DLD1 (cell line): Measurements from ENCODE around the gene ALOXE3.
"Not testable (repeated sequence)": the region's sequence is repeated elsewhere in the genome, so short reads cannot be mapped to it uniquely, and the experiment has no call there.

Experiments
- in situ Hi-C: cut with HindIII; loops from 2 replicates; pipeline ENCODE4 v1.10.0; 2017; ENCODE audit warnings: low sequenced_read_pairs

ALOXE3 gene

DNA sequence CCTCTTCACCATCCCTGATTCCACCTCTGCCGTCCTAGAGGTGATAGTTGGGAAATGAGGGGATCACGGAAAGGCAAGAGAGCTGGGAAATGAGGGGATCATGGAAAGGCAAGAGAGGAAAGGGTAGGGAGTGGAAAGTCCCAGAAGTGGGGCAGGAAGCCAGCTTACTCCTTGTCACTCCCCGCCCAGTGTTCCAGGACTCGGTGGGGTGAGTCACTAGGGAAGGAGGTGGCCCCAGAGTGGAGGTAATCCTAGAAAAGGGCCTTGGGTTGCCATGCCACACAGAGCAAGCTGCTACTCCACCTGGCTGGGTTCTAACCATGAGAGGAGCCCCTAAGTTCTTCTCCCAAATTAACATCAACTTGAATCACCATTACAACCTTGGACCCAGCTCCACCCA, 14.8 kb downstream of the ALOXE3 start:
- in situ Hi-C loops, result loop anchor here (25.0 kb wide), 1 partner anchor 209 kb away; the partner anchor contains the start of gene ARHGEF15

DNA sequence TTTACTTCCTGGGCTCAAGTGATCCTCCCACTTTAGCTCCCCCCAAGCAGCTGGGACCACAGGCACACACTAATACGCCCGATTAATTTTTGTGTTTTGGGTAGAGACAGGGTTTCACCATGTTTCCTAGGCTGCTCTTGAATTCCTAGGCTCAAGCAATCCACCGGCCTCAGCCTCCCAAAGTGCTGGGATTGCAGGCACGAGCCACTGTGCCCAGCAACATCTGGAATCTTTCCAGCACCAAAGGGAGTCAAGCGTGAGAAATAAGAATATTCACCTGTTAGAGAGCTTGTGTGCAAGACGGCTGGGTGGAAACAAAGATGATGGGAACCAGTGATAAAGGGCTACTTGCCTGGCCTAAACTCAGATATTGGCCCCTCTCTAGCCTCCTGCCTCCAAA, 16.6 kb downstream of the ALOXE3 start:
- in situ Hi-C loops, result loop anchor here (25.0 kb wide), 1 partner anchor 211 kb away; the partner anchor contains the start of gene ARHGEF15

DNA sequence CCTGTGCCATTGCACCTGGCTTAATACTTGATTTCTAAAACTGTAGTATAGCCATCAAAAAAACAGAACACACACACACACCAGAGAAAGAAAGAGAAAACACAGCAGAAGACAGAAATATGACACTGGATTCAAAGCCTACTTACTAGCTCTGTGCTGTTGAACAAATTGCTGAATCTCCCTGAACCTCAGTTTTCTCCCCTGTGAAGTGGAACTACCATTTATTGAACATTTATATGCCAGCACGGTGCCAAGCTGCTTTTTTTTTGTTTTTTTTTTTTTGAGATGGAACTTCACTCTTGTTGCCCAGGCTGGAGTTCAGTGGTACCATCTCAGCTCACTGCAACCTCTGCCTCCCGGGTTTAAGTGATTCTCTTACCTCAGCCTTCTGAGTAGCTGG, 17.6 kb downstream of the ALOXE3 start:
- in situ Hi-C loops, result loop anchor here (25.0 kb wide), 1 partner anchor 212 kb away; the partner anchor contains the start of gene ARHGEF15

DNA sequence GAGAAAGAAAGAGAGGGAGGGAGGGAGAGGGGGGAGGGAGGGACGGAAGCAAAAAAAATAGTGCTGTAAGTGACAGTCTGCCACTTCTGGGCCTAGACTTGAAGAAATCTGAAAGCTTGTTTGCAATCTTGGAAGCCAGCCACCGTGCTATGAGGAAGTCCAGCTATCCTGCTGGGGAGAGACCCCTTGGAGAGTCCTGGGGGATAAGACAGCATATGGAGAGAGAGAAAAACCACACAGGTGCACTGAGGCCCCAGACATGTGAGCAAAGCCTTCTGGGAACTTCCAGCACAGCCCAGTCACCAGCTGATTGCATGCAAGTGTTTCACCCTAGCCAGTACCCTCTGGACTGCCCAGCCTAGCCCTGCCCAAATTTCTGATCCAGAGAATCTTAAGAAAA, 18.2 kb downstream of the ALOXE3 start:
- in situ Hi-C loops, result loop anchor here (25.0 kb wide), 1 partner anchor 212 kb away; the partner anchor contains the start of gene ARHGEF15

DNA sequence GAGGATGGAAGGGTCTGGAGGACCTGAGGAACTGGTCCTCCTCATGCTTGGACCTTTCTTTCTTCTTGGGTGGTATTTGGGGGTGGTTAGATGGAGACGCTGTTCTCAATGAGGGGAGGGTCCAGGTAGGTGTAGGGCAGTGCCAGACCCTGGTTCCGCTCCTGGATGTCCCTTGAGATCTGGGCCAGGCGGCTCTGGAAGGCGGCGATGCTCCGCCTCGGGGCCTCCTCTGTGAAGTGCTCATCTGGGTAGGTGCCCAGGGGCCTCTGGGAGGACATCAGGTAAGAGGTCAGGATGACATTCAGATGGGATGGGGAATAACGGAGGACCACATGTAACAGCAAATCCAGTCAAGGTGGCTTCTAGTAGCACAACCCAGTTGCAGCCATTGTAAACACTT, 21.8 kb downstream of the ALOXE3 start:
- in situ Hi-C loops, result no loop called here

DNA sequence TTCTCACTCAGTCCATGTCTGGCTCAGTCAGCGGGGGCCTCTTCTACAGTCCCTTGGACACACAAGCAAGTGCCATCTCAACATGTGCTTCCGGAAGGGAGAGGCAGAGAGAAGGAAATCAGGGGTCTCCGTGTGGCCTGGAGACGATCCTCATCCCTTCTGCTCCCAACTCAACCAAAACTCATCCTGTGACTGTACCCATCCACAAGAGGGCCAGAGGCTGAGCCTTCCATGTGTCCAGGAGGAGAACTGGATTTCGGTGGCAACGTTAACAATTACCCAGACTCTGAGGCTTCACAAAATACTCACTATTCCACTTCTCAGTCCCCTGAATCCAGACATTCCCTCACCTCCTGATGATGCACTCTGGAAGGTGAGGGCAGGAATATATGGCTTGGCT, 23.0 kb downstream of the ALOXE3 start:
- in situ Hi-C loops, result no loop called here

DNA sequence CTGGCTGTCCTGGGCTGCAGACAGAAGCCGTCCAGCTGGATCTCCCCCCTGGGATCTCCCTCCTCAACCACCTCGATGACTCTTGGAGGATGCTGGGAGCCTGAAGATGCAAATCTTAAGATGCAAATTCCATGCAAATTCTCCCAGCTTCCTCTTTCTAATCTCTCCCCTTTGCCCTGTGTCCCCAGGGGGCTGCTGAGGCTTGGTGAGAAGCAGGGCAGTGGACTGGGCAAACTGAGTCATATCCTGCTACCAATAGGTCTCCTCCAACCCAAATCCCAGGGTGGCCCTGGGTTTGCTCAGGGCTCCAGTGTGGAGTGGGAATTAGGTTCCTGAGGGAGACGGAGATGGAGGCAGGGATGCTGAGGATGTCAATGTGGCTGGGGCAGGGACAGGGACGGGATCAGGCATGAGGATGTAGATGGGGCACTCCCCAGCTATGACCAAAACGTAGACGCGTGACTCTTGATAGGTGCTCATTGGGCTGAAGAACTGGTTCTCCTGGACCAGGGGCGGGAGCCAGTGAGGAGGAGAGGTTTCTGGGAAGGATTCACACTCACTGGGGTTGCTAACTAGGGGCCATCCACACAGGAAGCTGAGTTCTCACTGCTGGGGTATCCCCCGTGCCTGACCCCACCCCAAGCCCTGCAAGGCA, 27.2 kb downstream of the ALOXE3 start:
- in situ Hi-C loops, result no loop called here

DNA sequence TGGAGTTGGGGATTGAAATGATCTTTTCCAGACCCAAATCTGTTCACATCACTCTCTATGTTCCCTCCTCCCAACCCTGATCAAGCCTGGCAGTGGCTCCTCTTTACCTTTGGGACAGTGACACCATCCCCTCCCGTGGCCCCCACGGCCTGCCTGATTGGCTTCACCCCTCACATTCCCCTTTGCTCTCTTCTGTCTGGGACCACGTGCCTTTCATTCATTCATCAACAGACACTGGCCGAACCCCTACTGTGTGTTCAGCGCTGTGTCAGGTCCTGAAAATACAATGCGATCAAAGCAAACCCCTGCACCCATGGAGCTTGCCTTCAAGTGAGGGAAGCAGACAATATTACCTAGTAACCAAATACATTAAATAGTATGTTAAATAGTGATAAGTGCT, 28.6 kb downstream of the ALOXE3 start:
- in situ Hi-C loops, result no loop called here

DNA sequence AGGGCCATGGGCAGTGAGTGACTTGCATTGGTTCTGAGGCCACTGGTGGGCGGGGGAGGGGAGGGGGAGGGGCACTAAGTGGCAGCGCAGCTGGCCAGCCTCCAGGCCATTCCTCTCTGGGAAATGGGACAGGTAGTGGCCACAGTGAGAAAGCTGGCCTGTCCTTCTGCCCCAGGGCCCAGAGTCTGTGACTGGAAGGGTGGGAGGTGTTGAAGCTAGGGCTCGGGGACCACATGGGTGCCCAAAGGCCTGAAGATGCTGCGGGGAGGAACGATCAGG, 30.4 kb downstream of the ALOXE3 start:
- in situ Hi-C loops, result no loop called here

DNA sequence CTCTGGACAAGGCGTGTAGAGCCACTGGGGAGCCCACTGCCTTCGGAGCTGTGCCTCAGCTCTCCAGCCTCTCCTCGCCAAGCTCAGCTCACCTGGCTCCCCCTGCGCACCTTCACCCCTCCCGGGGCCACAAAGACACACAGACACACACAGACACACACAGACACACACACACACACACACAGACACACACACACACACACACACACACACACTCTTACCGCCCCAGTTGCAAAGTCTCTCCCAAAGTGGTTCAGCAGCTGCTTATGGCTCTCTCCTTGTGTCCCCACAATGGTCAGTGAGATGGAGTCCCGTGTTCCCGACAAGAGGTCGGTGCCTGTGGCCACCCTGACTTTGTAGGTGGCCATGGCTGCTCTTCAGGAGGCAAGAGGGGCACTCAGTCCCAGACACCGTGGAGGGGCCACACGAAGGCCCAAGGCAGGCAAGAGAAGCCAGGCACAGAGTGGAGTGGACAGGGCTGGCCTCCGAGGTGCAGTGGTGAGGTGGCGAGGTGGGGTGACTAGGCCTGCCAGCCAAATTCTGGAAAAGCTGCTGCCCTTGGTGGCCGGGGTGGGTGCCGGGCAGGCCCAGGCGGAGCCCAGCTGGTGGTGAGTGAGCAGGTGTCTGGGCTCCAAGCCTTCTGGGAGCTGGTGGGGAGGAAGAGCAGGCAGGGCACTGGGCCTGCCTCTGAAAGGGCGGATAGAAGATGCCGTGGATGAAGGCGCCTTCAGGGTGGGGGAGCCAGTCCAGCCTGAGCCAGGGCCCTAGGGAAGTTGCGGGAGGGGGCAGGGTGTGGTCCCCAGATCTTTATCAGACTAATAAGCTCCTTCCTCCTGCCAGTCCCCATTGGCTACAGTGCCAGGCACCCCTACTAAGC, 31.0 kb downstream of the ALOXE3 start, which contains the start of gene ALOX12B:
ALOX12B (minus strand) TSS at position 642 of the 877 bp plus-strand sequence; CDS start at position 368, 274 bp downstream.
- in situ Hi-C loops, result no loop called here

DNA sequence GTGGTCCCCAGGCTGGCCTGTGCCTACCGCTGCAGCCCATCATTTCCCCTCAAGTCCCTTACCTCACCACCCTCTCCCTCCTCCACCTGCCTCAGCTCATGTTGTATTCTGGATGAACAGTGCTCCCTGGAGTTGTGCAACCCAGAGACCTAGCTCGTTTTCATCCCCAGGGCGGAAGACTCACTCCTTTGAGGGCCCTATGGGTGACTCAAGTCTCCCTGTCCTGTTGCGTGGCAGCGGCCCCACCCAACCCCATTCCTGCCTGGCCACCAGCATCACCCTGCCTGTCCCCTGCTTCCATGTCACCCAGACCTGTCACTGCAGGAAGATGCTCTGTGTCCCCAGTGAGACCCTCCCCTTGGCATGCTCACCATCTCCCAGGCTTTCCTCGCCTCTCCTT, 34.1 kb downstream of the ALOXE3 start:
- in situ Hi-C loops, result no loop called here

DNA sequence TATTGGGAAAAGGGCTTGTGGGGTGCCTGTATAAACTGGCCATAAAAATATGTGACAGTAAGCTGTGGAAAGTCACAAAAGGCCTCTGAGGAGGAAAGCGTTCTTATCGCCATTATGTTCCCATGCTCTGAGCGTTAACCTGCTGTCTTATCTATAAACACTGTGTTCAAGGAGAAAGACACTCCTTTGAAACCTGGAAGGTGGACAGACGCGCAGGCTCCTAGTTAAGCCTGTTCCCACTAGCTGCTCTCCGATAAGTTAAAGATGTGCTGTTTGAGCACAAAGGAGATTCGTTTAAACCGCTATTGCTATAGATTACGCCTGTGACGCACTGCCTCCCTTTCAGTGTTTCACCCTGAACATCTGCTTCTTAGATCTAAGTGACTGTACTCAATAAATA, 36.0 kb downstream of the ALOXE3 start:
- in situ Hi-C loops, result no loop called here

DNA sequence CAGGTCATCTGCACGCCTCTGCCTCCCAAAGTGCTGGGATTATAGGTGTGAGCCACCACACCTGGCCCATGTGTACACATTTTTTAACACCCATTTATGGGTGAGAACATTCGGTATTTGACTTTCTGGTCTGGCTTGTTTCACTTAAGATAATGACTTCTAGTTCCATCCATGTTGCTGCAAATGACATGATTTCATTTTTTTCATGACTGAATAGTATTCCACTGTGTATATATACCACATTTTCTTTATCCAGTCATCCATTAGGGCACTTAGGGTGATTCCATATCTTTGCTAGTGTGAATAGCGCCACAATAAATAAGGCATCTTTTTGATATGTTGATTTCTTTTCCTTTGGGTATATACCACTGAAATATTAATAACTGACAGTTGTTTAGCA, 36.4 kb downstream of the ALOXE3 start:
- in situ Hi-C loops, result no loop called here

DNA sequence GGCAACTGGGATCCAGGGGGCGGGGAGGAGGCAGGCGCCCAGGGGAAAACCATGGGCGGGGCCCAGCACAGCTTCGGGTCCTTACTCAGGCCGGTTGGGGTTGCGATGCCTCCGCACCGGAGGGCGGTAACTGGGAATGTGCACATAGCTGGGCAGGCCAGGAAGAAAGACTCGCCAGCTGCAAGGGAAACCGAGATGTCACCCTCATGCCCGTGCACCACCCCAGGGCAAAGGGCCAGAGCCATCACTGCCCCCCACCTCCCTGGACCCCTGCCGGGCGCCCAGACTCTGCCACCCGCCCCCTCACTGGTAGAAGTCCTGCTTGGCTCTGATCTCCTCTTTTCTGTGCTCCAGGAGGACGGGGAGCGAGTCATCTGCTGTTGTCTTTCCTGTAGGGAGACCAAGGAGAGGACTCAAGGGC, 37.5 kb downstream of the ALOXE3 start:
- in situ Hi-C loops, result no loop called here

DNA sequence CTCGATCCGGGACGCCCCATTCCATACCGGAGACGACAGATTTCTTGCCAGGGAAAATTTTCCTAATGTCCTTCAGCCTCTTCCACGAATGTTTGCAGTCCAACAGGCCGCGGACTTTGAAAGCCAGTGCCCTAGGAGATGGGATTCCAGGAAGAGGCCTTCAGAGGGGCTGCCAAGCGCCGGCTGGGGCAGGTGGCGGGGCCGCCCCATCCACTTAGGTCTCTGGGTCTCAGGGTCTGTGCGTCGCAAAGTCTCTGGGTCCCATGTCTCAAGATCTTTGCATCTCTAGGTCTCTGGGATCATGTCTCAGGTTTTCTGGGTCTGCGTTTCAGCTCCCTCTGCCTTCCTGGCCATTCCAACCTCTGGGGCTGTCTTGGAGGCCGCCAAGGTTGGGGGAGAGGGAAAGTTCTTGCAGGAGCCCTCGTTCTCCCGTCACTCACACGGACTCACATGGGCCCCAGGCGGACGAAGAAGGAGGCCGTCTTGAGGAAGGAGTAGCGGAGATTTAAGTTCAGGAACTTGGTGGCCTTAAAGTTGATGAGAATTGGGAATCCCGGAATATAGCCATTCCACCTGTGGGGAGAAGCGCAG, 38.0 kb downstream of the ALOXE3 start:
- in situ Hi-C loops, result no loop called here

DNA sequence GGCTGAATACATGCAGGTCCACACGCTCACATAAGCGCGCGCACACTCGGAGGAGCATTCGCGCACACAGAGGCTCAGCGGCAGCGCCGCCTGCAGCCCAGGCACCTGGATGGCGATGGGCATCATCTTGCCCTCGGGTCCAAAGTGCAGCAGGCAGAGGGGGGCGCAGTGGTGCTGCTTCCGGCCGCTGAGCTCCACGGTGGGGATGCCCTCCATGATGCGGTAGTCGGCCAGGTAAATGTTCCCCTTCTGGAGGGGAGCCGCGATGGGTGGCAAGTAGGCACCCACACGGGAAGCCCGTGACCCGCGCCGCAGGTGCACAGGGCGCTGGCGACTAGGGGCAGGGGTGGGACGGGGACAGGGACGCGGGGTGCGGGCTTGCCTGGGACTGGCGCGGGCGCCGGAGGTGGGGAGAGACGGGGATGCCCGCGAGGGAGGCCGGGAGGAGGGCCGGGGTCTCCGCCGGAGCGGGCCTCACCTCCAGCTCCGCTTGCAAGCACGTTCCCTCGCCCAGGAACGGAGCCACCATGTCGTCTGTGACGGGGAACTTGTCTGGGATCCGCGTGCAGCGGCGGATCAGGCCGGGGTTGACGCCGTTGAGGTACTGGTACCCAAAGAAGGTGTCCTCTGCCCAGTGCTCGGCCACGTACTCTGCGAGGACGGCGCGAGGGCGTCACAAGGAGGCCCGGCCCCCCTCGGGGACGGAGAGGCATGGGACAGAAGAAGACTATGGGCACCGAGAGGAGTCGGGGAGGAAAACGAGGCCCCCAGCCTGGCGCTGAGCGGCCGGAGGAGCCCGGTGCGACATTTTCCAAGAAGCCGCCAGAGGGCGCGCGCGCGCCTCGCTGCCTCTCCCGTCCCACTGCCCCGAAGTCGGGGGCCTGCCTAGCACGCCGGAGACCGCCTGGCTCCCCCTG, 38.8 kb downstream of the ALOXE3 start:
- in situ Hi-C loops, result no loop called here

DNA sequence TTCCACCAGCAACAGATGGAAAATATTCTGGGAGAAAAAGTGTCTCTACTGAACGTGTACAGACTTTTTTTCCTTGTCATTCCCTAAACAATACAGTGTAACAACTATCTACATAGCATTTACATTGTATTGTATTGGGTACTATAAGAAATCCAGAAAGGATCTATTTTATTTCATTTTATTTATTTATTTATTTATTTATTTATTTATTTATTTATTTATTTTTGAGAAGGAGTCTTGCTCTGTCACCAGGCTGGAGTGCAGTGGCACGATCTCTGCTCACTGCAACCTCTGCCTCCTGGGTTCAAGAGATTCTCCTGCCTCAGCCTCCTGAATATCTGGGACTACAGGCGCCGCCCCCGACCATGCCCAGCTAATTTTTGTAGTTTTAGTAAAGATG, 40.4 kb downstream of the ALOXE3 start:
- in situ Hi-C loops, result not testable (repeated sequence)

DNA sequence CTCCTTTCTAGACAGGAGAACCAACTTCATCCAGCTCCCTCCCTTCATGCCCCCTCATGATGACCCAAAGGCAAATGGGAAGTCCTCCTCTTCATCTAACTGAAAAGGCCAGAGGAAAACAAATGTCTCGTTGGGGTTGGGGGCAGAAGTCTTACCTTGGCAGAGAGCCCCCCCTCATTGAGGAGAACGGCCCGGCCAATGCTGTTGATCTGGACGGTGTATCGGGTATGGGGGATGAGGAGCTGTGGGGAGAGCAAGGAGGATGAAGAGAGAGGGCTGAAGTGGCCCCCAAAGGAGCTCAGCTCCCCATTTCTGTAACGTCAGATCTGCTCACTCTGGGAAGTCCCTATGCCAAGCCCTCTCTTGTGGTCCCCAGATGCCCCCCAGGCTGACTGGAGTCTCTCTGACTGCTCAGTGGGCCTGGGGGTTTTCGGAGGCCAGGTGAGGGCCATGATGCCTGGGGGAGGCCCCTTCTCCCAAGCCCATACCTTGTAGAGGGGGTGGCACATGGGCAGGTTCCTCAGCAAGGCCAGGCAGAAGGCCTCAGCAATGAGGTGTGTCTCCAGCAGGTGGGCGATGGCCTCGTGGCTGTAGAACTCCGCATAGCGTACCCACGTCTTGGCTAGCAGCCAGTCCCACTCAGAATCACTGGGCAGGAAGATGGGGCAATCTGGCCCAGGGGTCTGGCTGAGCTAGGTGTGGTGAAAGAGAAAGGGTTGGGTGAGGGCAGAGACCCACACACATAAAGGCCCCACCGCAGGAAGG, 41.6 kb downstream of the ALOXE3 start:
- in situ Hi-C loops, result no loop called here

DNA sequence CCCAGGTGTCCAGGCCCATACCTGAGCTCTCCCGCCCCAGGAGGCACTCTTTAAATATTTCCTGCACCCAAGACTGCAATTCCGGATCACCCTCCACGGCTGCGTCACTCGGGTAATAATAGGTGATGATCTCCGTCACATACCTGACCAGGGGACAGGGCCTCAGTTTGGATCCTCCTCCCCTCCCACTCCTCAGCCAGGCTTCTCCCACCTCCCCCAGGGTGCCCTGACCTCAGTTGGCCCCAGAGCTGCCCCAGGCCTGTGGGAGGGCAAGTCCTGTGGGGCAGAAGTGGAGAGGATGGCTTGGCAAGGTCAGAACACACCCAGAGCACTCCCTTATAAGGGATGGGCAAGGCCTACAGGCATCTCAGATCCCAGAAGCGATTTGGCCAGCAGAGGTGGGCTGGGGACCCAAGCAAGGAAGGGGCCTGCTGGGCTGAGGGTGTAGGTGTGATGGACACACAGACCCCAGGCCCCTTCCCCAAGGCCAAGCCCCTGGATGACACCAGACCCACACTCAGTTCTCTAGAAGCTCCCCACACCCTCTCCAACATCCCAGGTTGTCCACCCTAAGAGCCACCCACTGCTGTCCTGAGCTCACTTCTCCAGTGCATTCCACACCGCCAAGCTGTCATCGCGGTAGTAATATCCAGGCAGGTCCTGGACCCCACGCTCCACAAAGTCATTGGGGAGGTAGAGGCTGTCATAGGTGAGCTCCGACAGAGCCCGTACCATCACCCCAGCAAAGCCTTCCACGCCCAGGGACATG, 42.6 kb downstream of the ALOXE3 start:
- in situ Hi-C loops, result no loop called here
